RWPE1 (cell line): ENCODE data around the gene E2F2.
A peak's percentile ranks its signal among the peaks of the same experiment; 100 is the strongest.

Experiments used
- CTCF ChIA-PET: fragments of 350-600 bp; sonication (Branson Sonifier 250); formaldehyde crosslinking; extraction: SDS; loops from one replicate; lab custom pipeline; 2021; lab: Yijun Ruan, JAX
- POLR2A ChIA-PET: fragments of 400-600 bp; formaldehyde crosslinking; extraction: SDS; loops from one replicate; lab custom pipeline; 2020; ENCODE audit warnings: antibody characterized with exemption; ENCODE audit not compliant: low non-redundant PET; lab: Yijun Ruan, JAX
- DNase-seq: peaks from one replicate; pipeline ENCODE4 v3.0.0; 2012; ENCODE audit warnings: low spot score
- H3K27ac ChIP-seq: fragments of 450-650 bp; 2 replicates; pipeline ENCODE4 v1.5.1; 2017
- TF ChIP-seq, protein P1 (sequence below): fragments of 450-650 bp; conservative IDR thresholded peaks from 2 replicates; pipeline ENCODE4 v1.5.1; 2017; ENCODE audit warnings: low read depth, mild to moderate bottlenecking

The E2F2 gene, protein sequence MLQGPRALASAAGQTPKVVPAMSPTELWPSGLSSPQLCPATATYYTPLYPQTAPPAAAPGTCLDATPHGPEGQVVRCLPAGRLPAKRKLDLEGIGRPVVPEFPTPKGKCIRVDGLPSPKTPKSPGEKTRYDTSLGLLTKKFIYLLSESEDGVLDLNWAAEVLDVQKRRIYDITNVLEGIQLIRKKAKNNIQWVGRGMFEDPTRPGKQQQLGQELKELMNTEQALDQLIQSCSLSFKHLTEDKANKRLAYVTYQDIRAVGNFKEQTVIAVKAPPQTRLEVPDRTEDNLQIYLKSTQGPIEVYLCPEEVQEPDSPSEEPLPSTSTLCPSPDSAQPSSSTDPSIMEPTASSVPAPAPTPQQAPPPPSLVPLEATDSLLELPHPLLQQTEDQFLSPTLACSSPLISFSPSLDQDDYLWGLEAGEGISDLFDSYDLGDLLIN

DNA sequence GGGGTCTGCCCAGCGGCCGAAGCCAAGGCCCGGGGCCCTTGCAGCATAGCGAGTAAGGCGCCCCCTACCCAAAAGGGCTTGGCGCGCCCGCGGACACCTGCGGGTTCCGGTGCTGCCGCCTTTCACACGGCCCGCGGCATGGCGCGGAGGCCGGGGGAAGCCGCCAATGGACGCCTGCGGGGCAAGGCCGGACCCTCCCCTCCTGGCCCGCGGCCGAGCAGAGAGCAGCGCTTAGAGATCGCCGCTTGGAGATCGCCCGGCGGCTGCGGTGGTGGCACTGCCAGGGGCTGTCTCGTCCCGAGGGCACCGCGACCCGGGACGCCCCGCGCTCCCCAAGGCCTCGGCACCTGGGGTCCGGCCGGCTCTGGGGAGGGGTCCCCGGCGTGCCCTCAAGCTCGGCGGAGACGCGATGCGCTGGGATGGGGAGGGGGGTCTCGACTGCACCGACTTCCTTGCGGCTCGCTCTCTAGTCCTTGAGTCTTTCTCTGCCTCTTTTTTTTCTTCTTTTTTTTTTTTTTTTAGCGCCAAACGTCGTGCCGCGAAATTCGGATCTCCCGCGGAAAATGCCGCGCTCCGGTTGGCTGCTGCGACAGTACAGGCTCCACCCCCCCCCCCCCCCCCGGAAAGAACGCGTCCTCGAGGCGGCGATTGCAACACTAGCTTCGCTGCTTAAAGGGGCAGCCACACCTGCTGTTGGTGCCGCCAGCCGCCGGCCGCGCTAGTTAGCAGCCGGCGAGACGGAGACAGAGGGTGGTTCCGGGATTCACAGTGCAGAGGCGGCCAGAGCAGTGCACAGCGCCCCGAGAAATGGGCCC, at the start of gene E2F2:
Gene E2F2, minus strand, starts transcription at position 487 of the 815 bp plus-strand sequence. Its CDS starts 440 bp downstream, at position 47.
- peak; percentile 95 for DNase-seq
- TF ChIP-seq, protein P1, sequence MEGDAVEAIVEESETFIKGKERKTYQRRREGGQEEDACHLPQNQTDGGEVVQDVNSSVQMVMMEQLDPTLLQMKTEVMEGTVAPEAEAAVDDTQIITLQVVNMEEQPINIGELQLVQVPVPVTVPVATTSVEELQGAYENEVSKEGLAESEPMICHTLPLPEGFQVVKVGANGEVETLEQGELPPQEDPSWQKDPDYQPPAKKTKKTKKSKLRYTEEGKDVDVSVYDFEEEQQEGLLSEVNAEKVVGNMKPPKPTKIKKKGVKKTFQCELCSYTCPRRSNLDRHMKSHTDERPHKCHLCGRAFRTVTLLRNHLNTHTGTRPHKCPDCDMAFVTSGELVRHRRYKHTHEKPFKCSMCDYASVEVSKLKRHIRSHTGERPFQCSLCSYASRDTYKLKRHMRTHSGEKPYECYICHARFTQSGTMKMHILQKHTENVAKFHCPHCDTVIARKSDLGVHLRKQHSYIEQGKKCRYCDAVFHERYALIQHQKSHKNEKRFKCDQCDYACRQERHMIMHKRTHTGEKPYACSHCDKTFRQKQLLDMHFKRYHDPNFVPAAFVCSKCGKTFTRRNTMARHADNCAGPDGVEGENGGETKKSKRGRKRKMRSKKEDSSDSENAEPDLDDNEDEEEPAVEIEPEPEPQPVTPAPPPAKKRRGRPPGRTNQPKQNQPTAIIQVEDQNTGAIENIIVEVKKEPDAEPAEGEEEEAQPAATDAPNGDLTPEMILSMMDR = peak; percentile 16; the same call in 1 of the 2 replicates
- H3K27ac ChIP-seq = peak within 1 kb of the TSS; percentile 89
- ChIA-PET CTCF (interaction anchor here (0.7 to 2.3 kb wide), 4 partner anchors 9 to 56 kb away, joined by 4 to 11 read pairs (median 5); no protein-coding TSS in a partner anchor), POLR2A (no interaction called here)

DNA sequence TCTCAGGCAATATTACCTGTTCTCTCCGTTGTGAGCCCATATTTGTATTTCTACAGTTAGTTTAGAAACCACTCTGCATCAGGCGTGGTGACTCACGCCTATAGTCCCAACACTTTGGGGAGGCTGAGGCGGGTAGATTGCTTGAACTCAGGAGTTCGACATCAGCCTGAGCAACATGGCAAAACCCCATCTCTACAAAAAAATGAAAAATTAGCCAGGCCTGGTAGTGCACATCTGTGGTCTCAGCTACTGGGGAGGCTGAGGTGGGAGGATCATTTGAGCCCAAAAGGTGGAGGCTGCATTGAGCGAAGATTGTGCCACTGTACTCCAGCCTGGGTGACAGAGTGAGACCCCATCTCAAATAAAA, 47.9 kb upstream of the E2F2 start:
- no peak overlapping the region; the same call in 1 of the 2 replicates for H3K27ac ChIP-seq
- ChIA-PET CTCF (no interaction called here), POLR2A (no interaction called here)
- TF ChIP-seq, protein P1 = no peak
- no peak for DNase-seq

DNA sequence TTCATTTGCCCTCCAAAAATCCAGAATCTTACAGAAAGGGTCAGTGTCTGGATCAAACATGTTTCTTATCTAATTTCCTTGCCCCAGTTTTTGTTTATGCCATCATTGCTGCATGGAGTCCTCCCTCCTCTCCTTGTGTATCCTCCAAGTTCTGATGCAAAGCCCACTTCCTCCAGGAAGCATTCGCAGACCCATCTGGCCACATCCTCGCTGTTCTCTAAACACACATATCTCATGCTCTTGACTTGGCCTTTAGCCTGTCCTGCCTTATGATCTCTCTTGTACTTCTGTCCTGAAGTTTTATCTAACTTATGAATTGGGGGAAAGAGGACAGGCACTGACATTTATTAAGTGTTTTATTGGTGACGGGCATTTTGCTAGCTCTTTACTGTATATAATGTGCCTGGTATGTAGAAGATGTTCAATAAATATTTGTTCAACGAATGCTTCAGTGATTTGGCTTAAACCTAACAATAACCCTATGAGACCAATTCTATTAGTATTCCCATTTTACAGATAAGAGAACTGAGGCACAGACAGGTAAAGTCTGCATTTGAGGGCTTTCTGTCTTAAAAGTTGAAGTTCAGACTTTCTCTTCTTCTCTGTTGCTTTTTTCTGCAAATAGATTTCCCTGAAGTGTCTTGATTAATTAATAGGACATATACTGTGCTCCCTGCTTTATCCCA, 47.4 kb upstream of the E2F2 start:
- POLR2A ChIA-PET = no interaction called here
- H3K27ac ChIP-seq = no peak overlapping the region
- CTCF ChIA-PET = no interaction called here

DNA sequence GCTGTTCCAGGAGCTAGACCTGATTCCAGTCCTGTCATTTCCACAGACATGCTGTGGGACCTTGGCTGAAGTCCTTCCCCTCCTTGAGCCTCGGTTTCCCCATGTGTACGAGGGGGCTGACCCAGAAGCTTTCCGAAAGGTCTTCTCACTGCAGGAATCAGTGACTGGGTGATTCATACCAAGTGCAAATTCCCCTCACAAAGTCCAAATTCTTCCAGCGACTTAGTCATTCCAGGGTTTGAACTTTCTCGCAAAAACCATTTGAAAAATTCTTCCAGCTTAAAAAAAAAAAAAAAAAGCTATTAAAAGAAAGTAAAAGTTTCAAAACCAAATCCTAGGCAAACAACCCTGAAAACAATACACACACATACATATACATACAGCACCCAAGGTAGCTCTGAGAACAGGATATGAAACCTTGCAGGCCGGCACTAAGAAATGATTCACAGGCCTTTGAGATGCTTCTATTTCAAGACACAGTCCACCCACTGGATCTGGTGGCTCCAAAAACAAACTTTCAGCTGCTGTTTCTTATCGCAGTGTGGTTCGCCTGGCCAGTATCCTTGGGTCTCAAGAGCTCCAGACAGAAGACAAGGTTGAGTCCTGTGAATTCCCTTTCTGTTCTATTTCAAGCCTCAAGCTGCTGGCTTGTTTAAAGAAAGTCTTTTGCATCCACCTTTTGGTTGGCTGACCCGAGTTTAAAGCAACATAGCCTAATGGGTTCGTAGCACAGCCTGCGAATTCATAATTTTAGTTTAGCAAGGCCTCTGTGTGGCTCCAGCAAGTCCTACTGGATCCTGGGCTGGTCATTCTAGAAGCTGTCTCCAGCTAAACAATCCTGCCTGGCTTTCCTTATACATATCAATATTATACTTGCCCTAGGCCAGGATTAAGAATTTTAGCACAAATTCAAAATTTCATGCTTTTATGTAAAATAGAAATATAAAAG, 46.3 kb upstream of the E2F2 start:
- ChIA-PET CTCF (interaction anchor here (0.7 to 1.4 kb wide), 5 partner anchors 11 to 60 kb away, joined by 3 to 7 read pairs (median 4); no protein-coding TSS in a partner anchor), POLR2A (no interaction called here)
- TF ChIP-seq, protein P1 = no peak
- H3K27ac ChIP-seq = peak overlapping the region; percentile 77
- DNase-seq = peak; percentile 33

More for the DNA sequence above, 47.4 kb upstream of the E2F2 start:
- TF ChIP-seq, protein P1 = no peak
- no peak for DNase-seq

DNA sequence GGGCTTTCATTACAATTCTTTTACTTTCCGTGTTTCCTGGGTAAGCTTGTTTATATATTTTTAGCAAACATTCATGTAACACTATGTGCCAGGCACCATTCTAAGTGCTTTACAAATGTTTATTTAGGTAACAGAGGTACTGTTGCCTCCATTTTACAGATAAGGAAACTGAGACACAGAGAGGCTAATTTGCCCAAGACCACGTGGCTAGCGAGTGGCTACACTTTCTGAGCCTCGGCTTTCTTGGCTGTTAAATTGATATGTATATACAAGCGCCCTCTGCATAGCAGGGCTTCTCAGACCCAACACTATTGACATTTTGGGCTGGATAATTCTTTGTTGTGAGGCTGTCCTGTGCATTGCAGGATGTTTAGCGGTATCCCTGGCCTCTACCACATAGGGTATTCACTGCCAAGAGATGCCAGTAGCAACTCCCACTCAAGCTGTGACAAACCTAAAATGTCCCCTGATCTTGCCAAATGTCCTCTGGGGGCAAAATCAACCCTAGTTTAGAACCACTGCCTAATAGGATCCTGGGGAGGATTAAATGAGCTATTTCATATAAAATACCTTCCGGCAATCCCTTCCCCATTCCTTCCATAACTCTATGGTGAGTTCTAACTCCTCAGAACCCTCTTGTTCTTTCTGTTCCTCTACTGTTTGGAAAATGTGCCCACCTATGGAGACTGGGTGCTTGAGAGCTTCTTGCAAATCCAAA, 45.5 kb upstream of the E2F2 start:
- CTCF ChIA-PET = interaction anchor here (0.7 to 1.4 kb wide), 4 partner anchors 10 to 61 kb away, joined by 3 to 7 read pairs (median 4); no protein-coding TSS in a partner anchor
- TF ChIP-seq, protein P1 = no peak
- POLR2A ChIA-PET = no interaction called here
- DNase-seq = no peak
- H3K27ac ChIP-seq = peak overlapping the region; percentile 77
